Neural cell (in vitro differentiated cells): ENCODE measurements around the gene ROBO1. TPM values are rescaled to one million over a fixed set of nuclear protein-coding genes. Genes with fewer than 3 reads are reported as not detected.

Experiments
- H2AFZ ChIP-seq: fragments of 200-600, 300-800 bp; sonication (generic), shearing (Covaris generic); 2 replicates; pipeline ENCODE4 v1.6.0; 2014; ENCODE audit warnings: low read depth, mild to moderate bottlenecking, antibody characterized with exemption, low read length, moderate library complexity
- H3F3A ChIP-seq: fragments of 200-600 bp; shearing (Covaris generic); 2 replicates; pipeline ENCODE4 v1.6.1; 2016; ENCODE audit warnings: mild to moderate bottlenecking, moderate library complexity, mixed read lengths, antibody characterized with exemption, low read length; ENCODE audit not compliant: insufficient read depth, poor library complexity, severe bottlenecking
- H3K27ac ChIP-seq: fragments of 200-600, 300-800 bp; sonication (generic), shearing (Covaris generic); 2 replicates; pipeline ENCODE4 v1.5.1; 2014; ENCODE audit warnings: mild to moderate bottlenecking, low read length, moderate library complexity
- H3K27me3 ChIP-seq: fragments of 300-800, 200-600 bp; sonication (generic), shearing (Covaris generic); 2 replicates; pipeline ENCODE4 v1.6.0; 2014; ENCODE audit warnings: mild to moderate bottlenecking, low read depth, low read length, moderate library complexity; ENCODE audit not compliant: insufficient read depth
- H3K36me3 ChIP-seq: fragments of 300-800, 200-600 bp; sonication (generic), shearing (Covaris generic); 2 replicates; pipeline ENCODE4 v1.5.1; 2014; ENCODE audit warnings: mild to moderate bottlenecking, antibody characterized with exemption, low read length, moderate library complexity; ENCODE audit not compliant: insufficient read depth
- H3K4me2 ChIP-seq: fragments of 300-800, 200-600 bp; sonication (generic), shearing (Covaris generic); 2 replicates; pipeline ENCODE4 v1.6.0; 2014; ENCODE audit warnings: mild to moderate bottlenecking, low read length
- H3K4me3 ChIP-seq: fragments of 300-800, 200-600 bp; sonication (generic), shearing (Covaris generic); 2 replicates; pipeline ENCODE4 v1.5.1; 2014; ENCODE audit warnings: mild to moderate bottlenecking, low read length, moderate library complexity
- H3K79me2 ChIP-seq: fragments of 200-600 bp; shearing (Covaris generic); replicated peaks from 2 replicates; pipeline ENCODE4 v1.6.0; 2014; ENCODE audit warnings: mild to moderate bottlenecking, low read length, moderate library complexity; ENCODE audit not compliant: insufficient read depth
- H3K9ac ChIP-seq: fragments of 300-800, 200-600 bp; sonication (generic), shearing (Covaris generic); 2 replicates; pipeline ENCODE4 v1.6.1; 2016; ENCODE audit warnings: mild to moderate bottlenecking, low read length, mixed read lengths
- H3K9me2 ChIP-seq: fragments of 200-600 bp; shearing (Covaris generic); 2 replicates; pipeline ENCODE4 v1.6.1; 2016; ENCODE audit warnings: mild to moderate bottlenecking, low read length, mixed read lengths; ENCODE audit not compliant: insufficient read depth
- H3K9me3 ChIP-seq: fragments of 200-600, 300-800 bp; sonication (generic), shearing (Covaris generic); 2 replicates; pipeline ENCODE4 v1.6.1; 2016; ENCODE audit warnings: mild to moderate bottlenecking, mixed run types, low read length, moderate library complexity, mixed read lengths
- H4K20me1 ChIP-seq: fragments of 200-600 bp; shearing (Covaris generic); 2 replicates; pipeline ENCODE4 v1.6.1; 2016; ENCODE audit warnings: mild to moderate bottlenecking, mixed run types; ENCODE audit not compliant: insufficient read depth
- CTCF ChIP-seq: fragments of 450-650 bp; IDR thresholded peaks from 2 replicates; pipeline ENCODE4 v1.5.1; 2014; ENCODE audit warnings: antibody characterized with exemption, mild to moderate bottlenecking, moderate library complexity; ENCODE audit not compliant: poor library complexity, severe bottlenecking
- EP300 ChIP-seq: fragments of 450-650 bp; conservative IDR thresholded peaks from 2 replicates; pipeline ENCODE4 v1.6.1; 2014; ENCODE audit warnings: antibody characterized with exemption, mild to moderate bottlenecking, moderate library complexity; ENCODE audit not compliant: poor library complexity, severe bottlenecking
- MXI1 ChIP-seq: fragments of 450-650 bp; conservative IDR thresholded peaks from 2 replicates; pipeline ENCODE4 v1.6.1; 2014; ENCODE audit warnings: antibody characterized with exemption, mild to moderate bottlenecking; ENCODE audit not compliant: poor library complexity, severe bottlenecking
- POLR2AphosphoS5 ChIP-seq: IDR thresholded peaks from 2 replicates; pipeline ENCODE4 v1.6.1; 2012
- RAD21 ChIP-seq: fragments of 450-650 bp; conservative IDR thresholded peaks from 2 replicates; pipeline ENCODE4 v1.6.1; 2014; ENCODE audit warnings: antibody characterized with exemption, mild to moderate bottlenecking, moderate library complexity
- REST ChIP-seq: IDR thresholded peaks from 2 replicates; pipeline ENCODE4 v1.6.1; 2012; ENCODE audit warnings: borderline replicate concordance
- SMC3 ChIP-seq: fragments of 450-650 bp; conservative IDR thresholded peaks from 2 replicates; pipeline ENCODE4 v1.6.1; 2014; ENCODE audit warnings: antibody characterized with exemption, mild to moderate bottlenecking, moderate library complexity; ENCODE audit not compliant: poor library complexity
- polyA plus RNA-seq: library from polyadenylated mRNA; depleted of rRNA; stranded (reverse); fragments of >200 nt; gene quantifications from 2 replicates; pipeline ENCODE4 v1.2.3, GENCODE V29; 2014

Gene ROBO1
- polyA plus RNA-seq, 1 donor from 2014 or later, result 183 TPM

- no peak overlapping the region for H3K4me2 ChIP-seq
- no peaks in the 10 kb centered on the region for H3K79me2 ChIP-seq
- H3K9me2 ChIP-seq, result no peaks in the 10 kb centered on the region
- TF ChIP-seq SMC3 (peak; percentile 74), CTCF (peak; percentile 71), RAD21 (peak; percentile 78), REST (no peak)
- H3K27ac ChIP-seq, result no peak overlapping the region
- no peaks in the 10 kb centered on the region for H3K36me3 ChIP-seq
- H3F3A ChIP-seq, result no peaks in the 10 kb centered on the region
- no peak overlapping the region for H2AFZ ChIP-seq
- H3K9ac ChIP-seq, result no peak overlapping the region
- no peaks in the 10 kb centered on the region for H3K27me3 ChIP-seq
- H4K20me1 ChIP-seq, result no peaks in the 10 kb centered on the region
- H3K4me3 ChIP-seq, result no peak overlapping the region
- H3K9me3 ChIP-seq, result no peaks in the 10 kb centered on the region
Measured at GRCh38 chr3:79497447-79498111, 270.2 kb downstream of the ROBO1 start.

- Histone ChIP-seq H3K9me3 (no peaks in the 10 kb centered on the region), H3K4me3 (no peak overlapping the region), H4K20me1 (no peaks in the 10 kb centered on the region), H3K27ac (no peak overlapping the region), H3K79me2 (no peaks in the 10 kb centered on the region), H3K36me3 (no peaks in the 10 kb centered on the region), H2AFZ (no peak overlapping the region), H3K27me3 (no peaks in the 10 kb centered on the region), H3F3A (no peaks in the 10 kb centered on the region), H3K4me2 (no peak overlapping the region), H3K9me2 (no peaks in the 10 kb centered on the region), H3K9ac (no peak overlapping the region)
- TF ChIP-seq MXI1, result no peak
- TF ChIP-seq REST, result no peak
- no peak for TF ChIP-seq POLR2AphosphoS5
- no peak for TF ChIP-seq EP300
Measured at GRCh38 chr3:79491029-79491641, 276.7 kb downstream of the ROBO1 start.
